ENCODE measurements around the gene NHS.

DNA sequence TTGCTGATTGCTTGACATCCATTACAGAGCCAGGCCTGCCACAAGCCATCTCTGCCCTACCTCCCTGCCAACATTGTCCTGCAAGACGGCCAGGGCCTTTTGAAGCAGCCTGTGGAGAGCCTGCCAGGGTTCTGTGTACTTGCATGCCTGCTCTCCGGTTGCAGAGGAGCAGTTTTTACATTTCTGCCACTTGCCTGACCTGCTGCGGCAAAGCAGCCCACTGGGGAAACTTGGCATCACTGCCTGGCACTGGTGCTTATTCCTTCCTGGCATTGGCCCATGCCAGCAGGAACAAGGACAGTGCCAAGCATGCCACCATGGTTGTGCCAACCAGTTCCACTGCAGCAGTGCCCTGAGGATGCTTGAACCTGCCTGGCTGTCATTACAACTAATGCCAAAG is 167.1 kb downstream of the NHS start:
- TF ChIP-seq, protein P1, sequence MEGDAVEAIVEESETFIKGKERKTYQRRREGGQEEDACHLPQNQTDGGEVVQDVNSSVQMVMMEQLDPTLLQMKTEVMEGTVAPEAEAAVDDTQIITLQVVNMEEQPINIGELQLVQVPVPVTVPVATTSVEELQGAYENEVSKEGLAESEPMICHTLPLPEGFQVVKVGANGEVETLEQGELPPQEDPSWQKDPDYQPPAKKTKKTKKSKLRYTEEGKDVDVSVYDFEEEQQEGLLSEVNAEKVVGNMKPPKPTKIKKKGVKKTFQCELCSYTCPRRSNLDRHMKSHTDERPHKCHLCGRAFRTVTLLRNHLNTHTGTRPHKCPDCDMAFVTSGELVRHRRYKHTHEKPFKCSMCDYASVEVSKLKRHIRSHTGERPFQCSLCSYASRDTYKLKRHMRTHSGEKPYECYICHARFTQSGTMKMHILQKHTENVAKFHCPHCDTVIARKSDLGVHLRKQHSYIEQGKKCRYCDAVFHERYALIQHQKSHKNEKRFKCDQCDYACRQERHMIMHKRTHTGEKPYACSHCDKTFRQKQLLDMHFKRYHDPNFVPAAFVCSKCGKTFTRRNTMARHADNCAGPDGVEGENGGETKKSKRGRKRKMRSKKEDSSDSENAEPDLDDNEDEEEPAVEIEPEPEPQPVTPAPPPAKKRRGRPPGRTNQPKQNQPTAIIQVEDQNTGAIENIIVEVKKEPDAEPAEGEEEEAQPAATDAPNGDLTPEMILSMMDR (IDR thresholded peaks at IDR 0.05), result no peak
- no peak for TF ChIP-seq POLR2A (IDR thresholded peaks at IDR 0.05)
